Esophagus squamous epithelium (tissue), 4 donors: ENCODE data around the gene RYR3.

ENCODE experiments used
- POLR2A ChIP-seq, 4 donors: fragments of 450-650 bp; IDR thresholded peaks; one replicate each; pipeline ENCODE4 v1.6.1; 2017; ENCODE audit warnings: antibody characterized with exemption in 4 of 4, mild to moderate bottlenecking in 4 of 4, moderate library complexity in 3 of 4
- TF ChIP-seq, protein P1 (sequence below), 6 experiments: fragments of 450-650 bp in 4 of 6; fragments of 200-600 bp in 2 of 6; sonication (generic) in 2 of 6; IDR thresholded peaks; one replicate each; pipeline ENCODE4 v1.5.1; 2016 to 2019; ENCODE audit warnings: antibody characterized with exemption in 6 of 6, mild to moderate bottlenecking in 4 of 6, moderate library complexity in 4 of 6

DNA sequence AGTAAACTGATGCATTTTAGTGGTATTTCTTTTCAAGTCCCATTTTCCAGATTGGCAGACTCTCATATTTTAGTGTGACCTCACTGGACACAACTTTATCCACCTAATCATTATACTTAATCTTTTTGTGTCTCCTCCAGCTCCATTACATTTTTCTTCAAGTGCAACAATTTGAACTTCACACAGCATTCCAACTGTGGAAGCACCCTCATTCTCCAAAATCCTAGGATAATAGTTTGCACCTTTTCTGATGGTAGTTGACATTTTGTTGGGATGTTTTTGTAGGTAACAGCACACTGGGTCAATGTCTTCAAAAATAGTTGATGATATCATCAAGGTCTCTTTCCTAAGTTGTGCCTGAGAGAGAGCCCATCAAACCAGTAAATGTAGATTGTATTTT lies 123.1 kb downstream of the RYR3 start:
- TF ChIP-seq, protein P1, sequence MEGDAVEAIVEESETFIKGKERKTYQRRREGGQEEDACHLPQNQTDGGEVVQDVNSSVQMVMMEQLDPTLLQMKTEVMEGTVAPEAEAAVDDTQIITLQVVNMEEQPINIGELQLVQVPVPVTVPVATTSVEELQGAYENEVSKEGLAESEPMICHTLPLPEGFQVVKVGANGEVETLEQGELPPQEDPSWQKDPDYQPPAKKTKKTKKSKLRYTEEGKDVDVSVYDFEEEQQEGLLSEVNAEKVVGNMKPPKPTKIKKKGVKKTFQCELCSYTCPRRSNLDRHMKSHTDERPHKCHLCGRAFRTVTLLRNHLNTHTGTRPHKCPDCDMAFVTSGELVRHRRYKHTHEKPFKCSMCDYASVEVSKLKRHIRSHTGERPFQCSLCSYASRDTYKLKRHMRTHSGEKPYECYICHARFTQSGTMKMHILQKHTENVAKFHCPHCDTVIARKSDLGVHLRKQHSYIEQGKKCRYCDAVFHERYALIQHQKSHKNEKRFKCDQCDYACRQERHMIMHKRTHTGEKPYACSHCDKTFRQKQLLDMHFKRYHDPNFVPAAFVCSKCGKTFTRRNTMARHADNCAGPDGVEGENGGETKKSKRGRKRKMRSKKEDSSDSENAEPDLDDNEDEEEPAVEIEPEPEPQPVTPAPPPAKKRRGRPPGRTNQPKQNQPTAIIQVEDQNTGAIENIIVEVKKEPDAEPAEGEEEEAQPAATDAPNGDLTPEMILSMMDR (IDR thresholded peaks at IDR 0.05): no peak
- no peak for TF ChIP-seq POLR2A (IDR thresholded peaks at IDR 0.05)
